RWPE1 (cell line): ENCODE measurements around the gene RABEP2.
"Not testable (repeated sequence)": the region's sequence is repeated elsewhere in the genome, so short reads cannot be mapped to it uniquely, and the experiment has no call there.

Source experiments
- CTCF ChIA-PET: fragments of 350-600 bp; sonication (Branson Sonifier 250); formaldehyde crosslinking; extraction: SDS; loops from one replicate; lab custom pipeline; 2021; lab: Yijun Ruan, JAX
- POLR2A ChIA-PET: fragments of 400-600 bp; formaldehyde crosslinking; extraction: SDS; loops from one replicate; lab custom pipeline; 2020; ENCODE audit warnings: antibody characterized with exemption; ENCODE audit not compliant: low non-redundant PET; lab: Yijun Ruan, JAX
- DNase-seq: peaks from one replicate; pipeline ENCODE4 v3.0.0; 2012; ENCODE audit warnings: low spot score
- H3K27ac ChIP-seq: fragments of 450-650 bp; 2 replicates; pipeline ENCODE4 v1.5.1; 2017
- TF ChIP-seq, protein P1 (sequence below): fragments of 450-650 bp; conservative IDR thresholded peaks from 2 replicates; pipeline ENCODE4 v1.5.1; 2017; ENCODE audit warnings: low read depth, mild to moderate bottlenecking

The RABEP2 gene

DNA sequence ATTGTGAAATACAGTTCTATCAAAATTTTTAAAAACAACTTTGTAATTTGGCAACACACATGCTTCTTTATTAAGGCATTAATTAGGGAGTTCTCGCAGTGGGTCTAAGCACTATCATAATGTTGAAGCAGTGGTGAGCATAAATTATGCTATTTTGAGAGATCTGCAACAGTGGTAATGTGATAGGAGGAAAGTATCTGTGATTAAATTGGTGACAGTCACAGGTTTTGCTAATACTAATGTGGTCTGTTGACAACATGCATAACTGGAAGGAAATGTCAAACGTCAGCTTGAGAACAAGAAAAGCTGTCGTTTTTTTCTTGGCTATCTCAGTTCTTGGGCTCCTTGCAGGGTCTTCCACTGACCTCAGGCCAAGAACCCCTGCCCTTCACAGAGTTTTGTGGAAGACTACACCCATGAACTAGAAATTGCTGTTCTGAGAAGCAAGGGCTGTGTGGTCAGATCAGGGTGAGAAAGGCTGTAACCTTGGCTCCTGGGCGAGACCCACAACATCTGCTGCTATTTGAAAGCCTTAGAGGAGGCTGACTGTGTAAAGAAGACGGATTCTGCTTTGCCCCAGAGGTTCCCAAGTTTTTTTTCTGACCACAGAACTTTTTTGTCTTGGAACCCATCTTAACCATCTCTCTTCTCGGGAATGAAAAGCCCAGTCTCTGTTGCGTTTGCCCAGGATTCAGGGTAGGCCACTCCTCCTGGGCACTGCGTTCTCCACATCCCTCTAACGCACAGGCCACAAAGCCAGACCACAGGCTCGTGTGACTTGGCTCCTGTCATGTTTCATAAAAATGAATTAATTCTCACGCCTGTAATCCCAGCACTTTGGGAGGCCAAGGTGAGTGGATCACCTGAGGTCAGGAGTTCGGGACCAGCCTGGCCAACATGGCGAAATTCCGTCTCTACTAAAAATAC, 32.8 kb downstream of the RABEP2 start:
- ChIA-PET POLR2A (no interaction called here), CTCF (interaction anchor here (0.6 kb wide), 1 partner anchor 80 kb away, joined by 3 read pairs; no protein-coding TSS in a partner anchor)
- no peak for DNase-seq
- H3K27ac ChIP-seq = no peak overlapping the region
- TF ChIP-seq, protein P1, sequence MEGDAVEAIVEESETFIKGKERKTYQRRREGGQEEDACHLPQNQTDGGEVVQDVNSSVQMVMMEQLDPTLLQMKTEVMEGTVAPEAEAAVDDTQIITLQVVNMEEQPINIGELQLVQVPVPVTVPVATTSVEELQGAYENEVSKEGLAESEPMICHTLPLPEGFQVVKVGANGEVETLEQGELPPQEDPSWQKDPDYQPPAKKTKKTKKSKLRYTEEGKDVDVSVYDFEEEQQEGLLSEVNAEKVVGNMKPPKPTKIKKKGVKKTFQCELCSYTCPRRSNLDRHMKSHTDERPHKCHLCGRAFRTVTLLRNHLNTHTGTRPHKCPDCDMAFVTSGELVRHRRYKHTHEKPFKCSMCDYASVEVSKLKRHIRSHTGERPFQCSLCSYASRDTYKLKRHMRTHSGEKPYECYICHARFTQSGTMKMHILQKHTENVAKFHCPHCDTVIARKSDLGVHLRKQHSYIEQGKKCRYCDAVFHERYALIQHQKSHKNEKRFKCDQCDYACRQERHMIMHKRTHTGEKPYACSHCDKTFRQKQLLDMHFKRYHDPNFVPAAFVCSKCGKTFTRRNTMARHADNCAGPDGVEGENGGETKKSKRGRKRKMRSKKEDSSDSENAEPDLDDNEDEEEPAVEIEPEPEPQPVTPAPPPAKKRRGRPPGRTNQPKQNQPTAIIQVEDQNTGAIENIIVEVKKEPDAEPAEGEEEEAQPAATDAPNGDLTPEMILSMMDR = no peak

GRCh38 chr16:28890355-28890754, 34.7 kb downstream of the RABEP2 start:
- DNase-seq, CTCF ChIA-PET, H3K27ac ChIP-seq, POLR2A ChIA-PET: not testable (repeated sequence)

- CTCF ChIA-PET = interaction anchor here (1.2 kb wide), 1 partner anchor 14 kb away, joined by 3 read pairs; no protein-coding TSS in a partner anchor
- no peak overlapping the region for H3K27ac ChIP-seq
- POLR2A ChIA-PET = no interaction called here
- TF ChIP-seq, protein P1 = no peak
- no peak for DNase-seq
These were observed 38.1 kb downstream of the RABEP2 start for GRCh38 chr16:28886945-28887344.

GRCh38 chr16:28884045-28884444, 41.0 kb downstream of the RABEP2 start:
- CTCF ChIA-PET = no interaction called here
- no peak overlapping the region for H3K27ac ChIP-seq
- TF ChIP-seq, protein P1 = no peak
- POLR2A ChIA-PET = no interaction called here
- no peak for DNase-seq

GRCh38 chr16:28883221-28883996, 41.6 kb downstream of the RABEP2 start:
- no peak overlapping the region for H3K27ac ChIP-seq
- CTCF ChIA-PET = interaction anchor here (0.9 to 1.4 kb wide), 2 partner anchors 10 to 20 kb away, joined by 3 to 4 read pairs; no protein-coding TSS in a partner anchor
- DNase-seq = no peak
- POLR2A ChIA-PET = no interaction called here
- TF ChIP-seq, protein P1 = no peak

DNA sequence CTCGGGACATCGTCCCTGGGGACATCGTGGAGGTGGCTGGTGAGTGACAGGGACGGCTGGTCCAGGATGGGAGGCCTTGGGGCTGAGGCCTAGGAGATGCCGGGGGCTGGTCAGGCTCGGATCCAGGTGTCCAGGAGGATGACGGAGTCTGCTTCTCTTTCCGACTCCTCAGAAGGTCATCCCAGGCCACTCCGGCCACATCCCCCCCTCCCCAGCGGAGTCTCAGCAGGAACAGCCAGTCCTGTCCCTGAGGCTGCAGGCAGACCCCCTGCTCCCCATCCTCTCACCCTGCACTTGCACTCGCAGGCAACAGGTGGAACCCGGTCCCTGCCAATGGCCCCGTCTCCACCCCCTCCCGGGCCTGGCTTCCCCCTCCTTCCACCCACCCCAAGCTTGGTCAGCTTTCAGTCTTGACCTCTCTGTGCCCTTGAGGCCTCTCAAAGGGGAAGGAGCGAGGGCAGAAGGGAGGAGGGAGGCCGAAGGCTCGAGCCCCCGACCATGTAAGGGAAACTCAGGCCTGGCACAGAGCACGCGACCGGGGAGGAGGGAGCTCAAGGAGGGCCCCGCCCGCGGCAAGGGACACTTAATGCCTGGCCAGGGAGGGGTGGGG, 42.4 kb downstream of the RABEP2 start:
- ChIA-PET CTCF (interaction anchor here (0.9 to 1.4 kb wide), 2 partner anchors 9 to 21 kb away, joined by 3 to 4 read pairs; no protein-coding TSS in a partner anchor), POLR2A (no interaction called here)
- TF ChIP-seq, protein P1 = no peak
- no peak for DNase-seq
- H3K27ac ChIP-seq = no peak overlapping the region

GRCh38 chr16:28881565-28881964, 43.5 kb downstream of the RABEP2 start:
- POLR2A ChIA-PET, DNase-seq, CTCF ChIA-PET, H3K27ac ChIP-seq: not testable (repeated sequence)
